Left cardiac atrium (tissue), 4 donors: ENCODE measurements around the gene TSPAN7. TPM values are rescaled to one million over a fixed set of nuclear protein-coding genes. Genes with fewer than 3 reads are reported as not detected.

Experiments used
- ATAC-seq, 2 donors: fragments of 200-7000 bp; cut with Tn5 transposase; one replicate each; pipeline ENCODE4 v1.9.1; 2020; ENCODE audit warnings: mild to moderate bottlenecking in 2 of 2, moderate library complexity in 2 of 2
- DNase-seq: peaks from one replicate; pipeline ENCODE4 v3.0.0-alpha.2; 2020
- intact Hi-C, 2 donors: fragments of 100-400 bp; cut with DNase I; formaldehyde crosslinking; loops; one replicate each; pipeline versions ENCODE4 v1.14.1 to v1.15.1; 2022 to 2023
- total RNA-seq, 2 donors: library from RNA; stranded (reverse); fragmentation: NEBNext Ultra II Directional; extraction: Animal tissue kit (Norgen Biotek cat#: 25700); gene quantifications; one replicate each; pipeline ENCODE4 v1.2.1, GENCODE V29; 2021
- donor health status: DM: no; HTN: yes; CAD: no.
- donor health status: DM: no; HTN: yes; CAD: no; lungs with severe emphysema.
- donor health status: DM: yes; HTN: yes; CAD: no.
- donor health status: Dilated cardiomyopathy.

Gene TSPAN7
- total RNA-seq, 2 donors from 2014 or later: 73.0 to 96.3 TPM

GRCh38 chrX:38577738-38578137, 16.4 kb downstream of the TSPAN7 start:
- DNase-seq: no peak
- ATAC-seq: no peak
- intact Hi-C loops: no loop called here

DNA sequence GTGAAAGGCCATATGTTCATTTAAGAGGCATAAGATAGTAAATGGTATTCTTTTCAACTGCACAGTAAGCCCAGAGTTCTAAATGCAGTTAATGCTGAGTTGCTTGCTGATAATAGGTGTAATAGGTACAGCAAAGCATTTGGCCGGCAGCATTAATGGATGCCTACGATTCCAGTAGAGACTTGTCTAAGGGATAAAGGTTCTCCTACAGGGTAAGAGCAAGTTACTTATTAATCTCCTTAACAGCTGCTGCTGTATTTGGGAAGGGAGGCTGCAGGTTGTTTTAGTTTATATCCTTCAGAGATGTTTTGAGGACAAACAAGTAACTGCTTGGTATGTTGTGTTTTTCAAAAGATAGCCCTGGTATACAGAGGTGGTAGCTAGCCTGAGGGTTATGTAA, 16.8 kb downstream of the TSPAN7 start:
- ATAC-seq (no peak), DNase-seq (no peak)
- intact Hi-C loops: no loop called here

DNA sequence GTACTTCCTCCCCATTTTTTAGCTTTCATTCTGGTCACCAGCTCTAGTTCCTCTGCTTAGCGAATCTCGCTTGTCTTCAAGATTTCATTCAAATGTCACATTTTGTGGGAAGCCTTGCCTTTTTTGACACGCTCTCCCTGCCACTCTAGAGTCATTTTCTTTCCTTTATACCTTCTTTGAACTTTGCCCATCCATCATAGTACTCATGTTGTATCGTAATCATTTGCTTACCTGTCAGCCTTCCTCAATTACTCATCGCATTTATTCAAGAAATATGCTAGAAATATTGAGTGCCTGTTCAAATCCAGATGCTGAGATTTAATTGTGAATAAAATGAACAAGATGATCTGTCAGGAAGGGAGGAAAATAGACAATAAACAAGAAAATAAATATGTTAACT, 21.8 kb downstream of the TSPAN7 start:
- DNase-seq: no peak
- intact Hi-C loops: no loop called here
- ATAC-seq: no peak

- ATAC-seq: no peak
- intact Hi-C loops: no loop called here
Measured at GRCh38 chrX:38594434-38594833, 33.1 kb downstream of the TSPAN7 start.

GRCh38 chrX:38595801-38596200, 34.5 kb downstream of the TSPAN7 start:
- DNase-seq (no peak), ATAC-seq (no peak)
- intact Hi-C loops: no loop called here

More at GRCh38 chrX:38594434-38594833, 33.1 kb downstream of the TSPAN7 start:
- no peak for DNase-seq

- intact Hi-C loops: no loop called here
- DNase-seq: no peak
- no peak for ATAC-seq
Measured at GRCh38 chrX:38596939-38597338, 35.6 kb downstream of the TSPAN7 start.

- DNase-seq (no peak), ATAC-seq (peak; percentile 50 to 68)
- intact Hi-C loops: no loop called here
Measured at GRCh38 chrX:38599796-38600755, 38.7 kb downstream of the TSPAN7 start.

DNA sequence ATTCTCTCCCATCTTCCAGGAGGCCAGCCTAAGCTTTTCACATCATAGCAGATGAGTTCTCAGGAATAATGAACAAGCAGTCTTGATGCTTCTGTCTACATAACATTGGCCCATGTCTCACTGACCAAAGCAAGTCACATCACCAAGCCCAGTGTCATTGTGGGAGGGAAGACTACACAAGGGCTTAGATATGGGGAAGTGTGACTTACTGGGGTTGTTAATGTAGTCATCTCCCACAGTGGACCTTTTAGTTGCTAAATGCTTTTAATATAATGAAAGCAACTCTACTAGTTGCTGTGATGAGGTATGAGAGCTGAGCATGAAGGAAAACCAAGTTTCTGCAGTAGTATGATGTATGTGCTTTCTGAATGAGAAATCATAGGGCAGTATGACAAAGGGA, 40.5 kb downstream of the TSPAN7 start:
- intact Hi-C loops: no loop called here

DNA sequence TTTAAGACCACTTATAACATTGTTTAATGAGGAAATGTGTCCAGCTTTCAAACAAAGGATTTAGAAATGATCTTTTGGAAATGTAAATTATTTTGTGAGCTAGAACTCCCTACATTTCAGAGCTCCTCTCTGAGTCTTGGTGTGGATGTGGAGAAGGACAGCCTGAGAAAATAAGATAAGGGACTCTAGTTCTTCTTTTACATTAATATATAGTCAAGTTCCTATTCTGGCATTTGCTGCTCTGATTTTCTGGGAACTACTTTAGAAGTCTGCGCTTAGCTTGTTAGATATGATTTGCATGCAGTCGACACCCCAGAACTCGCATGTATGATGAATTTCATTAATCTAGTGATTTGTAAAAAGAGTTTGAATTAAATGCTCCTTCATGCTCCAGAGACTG, 45.5 kb downstream of the TSPAN7 start:
- intact Hi-C loops: no loop called here
- no peak for ATAC-seq
- DNase-seq: no peak

More for the DNA sequence above, 40.5 kb downstream of the TSPAN7 start:
- ATAC-seq: no peak
- no peak for DNase-seq

DNA sequence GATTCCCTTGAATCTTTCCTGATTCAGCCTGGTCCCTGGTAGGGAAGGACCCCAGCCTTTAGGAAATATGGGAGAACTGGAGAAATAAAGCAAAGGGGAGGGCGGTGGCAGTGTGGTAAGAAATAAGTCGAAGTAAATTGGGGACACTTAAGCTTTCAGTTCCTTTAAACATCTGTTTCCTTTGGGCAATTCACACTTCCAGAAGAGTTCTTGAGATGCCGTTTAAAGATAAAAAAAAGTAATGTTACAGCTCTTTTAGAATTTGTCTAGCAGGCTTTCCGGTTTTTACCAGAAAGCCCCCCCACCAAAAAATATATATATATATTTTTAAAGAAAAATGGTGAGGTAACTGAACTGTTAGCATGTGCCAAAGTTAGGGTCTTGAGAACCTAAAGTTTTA, 46.6 kb downstream of the TSPAN7 start:
- intact Hi-C loops: no loop called here
- no peak for DNase-seq
- ATAC-seq: no peak

- intact Hi-C loops: no loop called here
- no peak for ATAC-seq
Measured at GRCh38 chrX:38610849-38611248, 49.5 kb downstream of the TSPAN7 start.

GRCh38 chrX:38612281-38612680, 50.9 kb downstream of the TSPAN7 start:
- ATAC-seq: peak in 1 of 2 donors; percentile 52
- DNase-seq: no peak
- intact Hi-C loops: no loop called here

More at GRCh38 chrX:38610849-38611248, 49.5 kb downstream of the TSPAN7 start:
- DNase-seq: no peak

- intact Hi-C loops: no loop called here
- ATAC-seq (peak in 1 of 2 donors; percentile 44), DNase-seq (no peak)
Measured at GRCh38 chrX:38614485-38614884, 53.1 kb downstream of the TSPAN7 start.

DNA sequence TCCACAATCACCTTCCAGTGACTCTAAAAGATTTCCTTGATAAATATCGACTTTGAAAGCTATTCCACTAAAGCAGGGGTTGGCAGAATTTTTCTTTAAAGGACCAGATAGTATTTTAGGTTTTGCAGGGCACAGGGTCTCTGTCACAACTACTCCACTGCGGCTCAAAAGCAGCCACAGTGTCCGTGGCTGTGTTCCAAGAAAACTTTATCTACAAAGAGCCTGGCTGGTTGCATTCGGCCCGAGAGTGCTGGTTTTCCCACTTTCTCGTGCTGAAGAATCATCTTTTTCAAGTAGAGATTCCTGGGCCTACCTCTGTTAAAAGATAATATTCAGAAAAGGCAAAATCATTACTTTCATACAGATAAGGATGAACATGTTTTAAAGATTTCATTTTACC, 55.6 kb downstream of the TSPAN7 start:
- no peak for ATAC-seq
- DNase-seq: no peak
- intact Hi-C loops: no loop called here

DNA sequence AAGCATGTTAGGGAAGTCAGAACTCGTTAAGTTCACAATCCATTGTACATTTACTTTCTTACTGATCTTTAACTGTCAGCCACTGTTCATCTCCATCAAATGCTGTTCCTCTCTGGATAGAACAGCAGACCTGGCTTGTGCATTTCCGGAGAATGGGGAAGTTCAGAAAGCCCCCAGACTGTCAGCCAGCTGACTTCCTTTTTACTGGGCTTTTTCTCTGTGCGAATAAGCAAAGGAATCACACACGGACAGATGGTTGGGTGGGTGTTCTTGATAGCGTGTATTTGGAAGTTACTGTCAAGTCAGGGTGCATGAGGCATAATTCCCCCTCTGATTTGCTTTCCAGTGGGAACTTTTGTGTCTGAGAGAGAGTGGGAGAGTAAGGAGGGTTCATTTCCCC, 56.8 kb downstream of the TSPAN7 start:
- intact Hi-C loops: no loop called here
- ATAC-seq: no peak
- no peak for DNase-seq

DNA sequence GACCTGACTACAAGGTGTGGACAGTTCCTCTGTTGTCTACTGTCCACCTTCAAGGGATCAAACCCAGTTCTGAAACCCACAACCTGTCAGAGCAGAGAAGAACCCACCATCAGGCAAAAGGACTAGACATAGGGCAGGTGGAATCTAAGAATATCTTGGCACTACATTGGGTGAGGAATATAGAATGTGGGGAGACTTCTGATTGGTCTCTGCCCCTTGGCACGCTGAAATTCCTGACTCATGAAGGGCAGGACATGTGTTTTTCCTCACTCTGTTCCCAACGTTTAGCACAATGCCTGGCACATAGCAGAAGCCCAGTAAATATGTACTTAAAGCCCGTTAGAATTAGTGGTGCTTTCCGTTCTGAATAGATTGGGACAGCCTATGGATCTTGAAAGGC, 59.3 kb downstream of the TSPAN7 start:
- intact Hi-C loops: no loop called here
- no peak for ATAC-seq
- DNase-seq: no peak

DNA sequence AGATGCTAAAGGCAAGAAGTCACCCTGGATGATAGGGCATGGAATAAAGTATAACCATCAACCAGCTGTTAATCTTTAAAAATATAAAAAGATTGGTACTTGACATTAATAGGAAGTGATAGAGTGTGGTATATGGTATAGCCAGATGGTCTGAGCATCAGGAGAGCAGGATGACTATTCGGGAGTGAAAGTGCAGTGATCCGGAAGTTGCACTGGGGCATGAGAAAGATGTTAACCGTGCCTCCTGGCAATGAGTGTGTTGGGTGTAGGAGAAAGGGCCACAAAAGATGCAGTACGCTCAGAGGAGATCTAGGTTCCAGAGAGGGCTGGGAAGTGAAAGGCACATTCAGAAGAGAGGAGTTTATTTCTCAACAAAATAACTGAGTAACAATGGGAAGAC, 65.0 kb downstream of the TSPAN7 start:
- DNase-seq: no peak
- ATAC-seq: no peak
- intact Hi-C loops: no loop called here

DNA sequence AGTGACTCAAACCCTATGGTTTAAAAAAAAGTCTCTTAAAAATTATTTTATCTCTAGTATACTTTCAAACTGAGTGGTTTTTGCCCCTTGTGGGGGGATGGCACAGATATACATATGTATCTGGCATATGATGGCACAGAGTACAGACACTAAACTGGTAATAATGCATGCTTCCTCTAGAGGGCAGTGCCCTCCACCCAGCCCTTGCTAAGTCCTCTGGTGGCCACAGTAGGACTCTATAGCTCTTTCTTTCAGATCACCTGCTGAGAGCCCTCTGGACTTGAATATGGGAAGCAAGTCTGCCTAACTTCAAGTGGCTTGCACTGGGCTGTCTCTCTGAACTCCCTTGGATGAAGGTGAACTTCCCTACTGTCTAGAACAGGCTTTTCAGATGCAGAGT, 66.3 kb downstream of the TSPAN7 start:
- intact Hi-C loops: no loop called here
- no peak for DNase-seq
- peak in 1 of 2 donors; percentile 35 for ATAC-seq

DNA sequence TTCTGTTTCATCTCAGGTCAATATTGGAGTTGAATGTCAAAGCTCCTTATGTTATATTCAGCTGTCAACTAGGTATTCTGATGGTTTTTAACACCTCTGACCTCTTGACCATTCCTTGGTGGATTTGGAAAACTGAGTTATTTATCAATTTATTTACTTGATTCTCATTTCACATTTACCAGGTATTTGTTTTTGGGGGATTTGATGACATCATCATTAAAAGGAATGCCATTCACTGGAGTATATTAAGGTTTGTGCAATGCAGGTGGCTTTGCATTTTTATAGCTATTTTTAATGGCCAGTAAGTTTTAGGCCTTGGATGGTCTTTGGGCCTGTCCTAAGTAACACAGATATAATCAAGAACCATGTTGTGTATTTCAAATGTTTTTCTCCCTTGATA, 67.2 kb downstream of the TSPAN7 start:
- intact Hi-C loops: no loop called here
- DNase-seq (no peak), ATAC-seq (no peak)

DNA sequence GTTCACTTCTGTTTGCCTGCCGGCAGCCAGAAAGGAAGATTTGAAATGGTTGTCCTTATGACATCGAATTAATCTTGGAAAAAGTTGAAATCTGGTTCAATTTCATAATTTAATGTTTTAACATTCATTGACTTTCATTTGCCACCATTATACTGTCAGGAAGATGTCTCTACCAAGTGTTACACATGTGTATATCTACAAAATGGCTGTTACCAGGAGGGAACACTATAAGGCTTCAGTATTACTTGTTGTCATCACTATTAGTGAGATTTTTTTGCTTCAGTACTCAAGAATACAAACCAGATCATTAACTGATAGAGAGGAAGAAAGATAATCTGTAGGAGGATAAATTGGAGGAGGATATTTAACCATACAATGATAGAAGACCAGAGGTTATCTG, 71.2 kb downstream of the TSPAN7 start:
- no peak for ATAC-seq
- no peak for DNase-seq
- intact Hi-C loops: no loop called here

GRCh38 chrX:38634665-38635064, 73.3 kb downstream of the TSPAN7 start:
- intact Hi-C loops: no loop called here
- ATAC-seq: no peak
- DNase-seq: no peak
